GM12878 (cell line): ENCODE data around the gene TMEM88. TPM values are rescaled to one million over a fixed set of nuclear protein-coding genes. Genes with fewer than 3 reads are reported as not detected.
A peak's percentile ranks its signal among the peaks of the same experiment; 100 is the strongest.

Experiments used
- BCLAF1 ChIP-seq: fragments of 450-650 bp; IDR thresholded peaks from 2 replicates; pipeline ENCODE4 v1.6.1; 2017; ENCODE audit warnings: antibody characterized with exemption, mild to moderate bottlenecking, moderate library complexity
- EED ChIP-seq: sonication (generic); IDR thresholded peaks from 2 replicates; pipeline ENCODE4 v1.6.1; 2016; ENCODE audit warnings: antibody characterized with exemption, low read depth
- GABPA ChIP-seq: IDR thresholded peaks from 2 replicates; pipeline ENCODE4 v1.6.1; 2014; ENCODE audit warnings: antibody characterized with exemption, low read depth, mild to moderate bottlenecking, inconsistent platforms
- IRF5 ChIP-seq: fragments of 450-650 bp; IDR thresholded peaks from 2 replicates; pipeline ENCODE4 v1.6.1; 2017; ENCODE audit warnings: borderline replicate concordance
- JUNB ChIP-seq: IDR thresholded peaks from 2 replicates; pipeline ENCODE4 v1.6.1; 2016; ENCODE audit warnings: antibody characterized with exemption, mild to moderate bottlenecking
- KAT2A ChIP-seq: conservative IDR thresholded peaks from 2 replicates; pipeline ENCODE4 v1.6.1; 2011; ENCODE audit warnings: low read depth, low read length; ENCODE audit not compliant: control insufficient read depth
- MLLT1 ChIP-seq: fragments of 450-650 bp; IDR thresholded peaks from 2 replicates; pipeline ENCODE4 v1.6.1; 2016; ENCODE audit warnings: mild to moderate bottlenecking
- MYC ChIP-seq: IDR thresholded peaks from 2 replicates; pipeline ENCODE4 v1.6.1; 2011; ENCODE audit warnings: mild to moderate bottlenecking, low read length, moderate library complexity, inconsistent platforms; ENCODE audit not compliant: insufficient read depth, insufficient replicate concordance, insufficient read length, severe bottlenecking
- NR2C1 ChIP-seq: fragments of 450-650 bp; IDR thresholded peaks from 2 replicates; pipeline ENCODE4 v1.6.1; 2017; ENCODE audit warnings: antibody characterized with exemption, mild to moderate bottlenecking, moderate library complexity
- REST ChIP-seq: IDR thresholded peaks from 2 replicates; pipeline ENCODE4 v1.6.1; 2012; ENCODE audit warnings: mild to moderate bottlenecking, low read depth, low read length
- SIX5 ChIP-seq: IDR thresholded peaks from 2 replicates; pipeline ENCODE4 v1.6.1; 2011; ENCODE audit warnings: mild to moderate bottlenecking, low read depth, low read length, moderate library complexity; ENCODE audit not compliant: severe bottlenecking
- STAT3 ChIP-seq: IDR thresholded peaks from 2 replicates; pipeline ENCODE4 v1.6.1; 2011; ENCODE audit warnings: low read depth, low read length, improper control_type of control experiment
- TCF12 ChIP-seq: IDR thresholded peaks from 2 replicates; pipeline ENCODE4 v1.6.1; 2011; ENCODE audit warnings: low read depth, mild to moderate bottlenecking, low read length
- TCF7 ChIP-seq: IDR thresholded peaks from 2 replicates; pipeline ENCODE4 v1.6.1; 2014; ENCODE audit warnings: antibody characterized with exemption, borderline replicate concordance
- YY1 ChIP-seq: IDR thresholded peaks from 2 replicates; pipeline ENCODE4 v1.6.1; 2011; ENCODE audit warnings: low read depth, mild to moderate bottlenecking, low read length
- ZNF207 ChIP-seq: fragments of 450-650 bp; IDR thresholded peaks from 2 replicates; pipeline ENCODE4 v1.6.1; 2014; ENCODE audit warnings: antibody characterized with exemption, mild to moderate bottlenecking, borderline replicate concordance
- polyA plus RNA-seq, 11 experiments: library from polyadenylated mRNA; depleted of rRNA in 4 of 11; unstranded in 6 of 11; stranded (reverse) in 5 of 11; fragments of >200 nt; fragmentation: Nextera tagmentation in 4 of 11; fragmentation: Illumina TruSeq in 1 of 11; extraction: Ambion mirVana in 4 of 11; extraction: Trizol in 1 of 11; gene quantifications; 1 replicate in 1 of 11; 2 replicates in 10 of 11; pipeline versions ENCODE4 v1.2.1 to v1.2.3, GENCODE V29; 2011 to 2016; ENCODE audit warnings: inconsistent platforms in 2 of 11, missing spikeins in 2 of 11, low read depth in 1 of 11
- total RNA-seq, 4 experiments: library from RNA; depleted of rRNA in 3 of 4; stranded (reverse); fragments of >200 nt in 3 of 4; fragmentation: Illumina TruSeq in 1 of 4; extraction: Trizol in 1 of 4; gene quantifications; 2 replicates each; pipeline versions ENCODE4 v1.2.1 to v1.2.3, GENCODE V29; 2013 to 2021

The TMEM88 gene
- total and polyA plus RNA-seq, 10 of the 15 experiments (the other 5 are each of a cell fraction or from before 2014, with no cell fraction given), result 0.21 to 2.2 (median 0.62) TPM; not detected in 5

- TF ChIP-seq REST, result no peak
- TF ChIP-seq JUNB, result no peak
- TF ChIP-seq YY1, result peak; percentile 94
- TF ChIP-seq NR2C1, result peak; percentile 76
- TF ChIP-seq BCLAF1, result no peak
- TF ChIP-seq MLLT1, result no peak
- TF ChIP-seq STAT3, result no peak
- TF ChIP-seq KAT2A, result no peak
- TF ChIP-seq ZNF207, result peak; percentile 78; the same call in 1 of the 2 replicates
- TF ChIP-seq SIX5, result peak; percentile 92
- peak; percentile 95 for TF ChIP-seq IRF5
- peak; percentile 28; the same call in 1 of the 2 replicates for TF ChIP-seq TCF12
- TF ChIP-seq GABPA, result no peak; the same call in 1 of the 2 replicates
- TF ChIP-seq EED, result no peak
- TF ChIP-seq TCF7, result no peak
- no peak for TF ChIP-seq MYC
These were observed 2.2 kb downstream of the TMEM88 start, which contains the start of gene NAA38 (continued) for GRCh38 chr17:7856811-7857712.
